Naive thymus-derived CD4-positive, alpha-beta T cell (primary cell): ENCODE results near the gene KIF1B. TPM values are rescaled to one million over a fixed set of nuclear protein-coding genes. Genes with fewer than 3 reads are reported as not detected.
A peak's percentile ranks its signal among the peaks of the same experiment; 100 is the strongest.
"Not testable (repeated sequence)": the region's sequence is repeated elsewhere in the genome, so short reads cannot be mapped to it uniquely, and the experiment has no call there.

Source experiments
- ATAC-seq: fragments of 150-1000 bp; cut with Tn5 transposase; 2 replicates; pipeline ENCODE4 v1.10.0; 2021; ENCODE audit warnings: mild to moderate bottlenecking, moderate library complexity
- CTCF ChIA-PET: fragments of 350-600 bp; sonication (Branson Sonifier 250); formaldehyde crosslinking; loops from one replicate; lab custom pipeline; 2021; ENCODE audit warnings: antibody characterized with exemption; lab: Charles Lee
- POLR2A ChIA-PET: fragments of 350-600 bp; sonication (Branson Sonifier 250); formaldehyde crosslinking; loops from one replicate; lab custom pipeline; 2021; ENCODE audit warnings: antibody characterized with exemption, inconsistent platforms; lab: Charles Lee
- DNase-seq, 9 donors: peaks; one replicate each; pipeline versions ENCODE4 v3.0.0 to v3.0.0-alpha.2; 2020 to 2022; ENCODE audit warnings: mixed read lengths in 1 of 9
- H3K27ac ChIP-seq: one replicate; pipeline ENCODE4 v1.7.0; 2013; ENCODE audit warnings: mild to moderate bottlenecking, low read depth, low read length, moderate library complexity
- H3K27me3 ChIP-seq, 2 donors: one replicate each; pipeline ENCODE4 v1.7.0; 2013; ENCODE audit warnings: low read length in 2 of 2, mild to moderate bottlenecking in 2 of 2, moderate library complexity in 2 of 2; ENCODE audit not compliant: control insufficient read depth in 2 of 2, insufficient read depth in 2 of 2
- H3K36me3 ChIP-seq, 3 experiments: 1 replicate in 2 of 3; 2 replicates in 1 of 3; pipeline ENCODE4 v1.7.0; 2013; ENCODE audit warnings: low read length in 3 of 3, mild to moderate bottlenecking in 3 of 3, moderate library complexity in 1 of 3; ENCODE audit not compliant: insufficient read depth in 3 of 3, control insufficient read depth in 2 of 3
- H3K4me1 ChIP-seq, 2 donors: one replicate each; pipeline ENCODE4 v1.7.0; 2013; ENCODE audit warnings: low read length in 2 of 2, mild to moderate bottlenecking in 2 of 2, moderate library complexity in 1 of 2; ENCODE audit not compliant: control insufficient read depth in 2 of 2, insufficient read depth in 2 of 2
- H3K4me3 ChIP-seq: 2 replicates; pipeline ENCODE4 v1.7.0; 2013; ENCODE audit warnings: mild to moderate bottlenecking, low read length
- H3K9me3 ChIP-seq, 3 experiments: 1 replicate in 2 of 3; 2 replicates in 1 of 3; pipeline ENCODE4 v1.7.0; 2013; ENCODE audit warnings: low read length in 3 of 3; ENCODE audit not compliant: control insufficient read depth in 2 of 3
- H3K27ac Mint-ChIP-seq, 9 donors: one replicate each; pipeline ENCODE4 v1.8.0; 2020 to 2022; ENCODE audit warnings: mixed read lengths in 9 of 9, mild to moderate bottlenecking in 8 of 9, moderate library complexity in 5 of 9, inconsistent platforms in 2 of 9
- H3K27me3 Mint-ChIP-seq, 5 donors: one replicate each; pipeline ENCODE4 v1.8.0; 2021 to 2022; ENCODE audit warnings: mixed read lengths in 5 of 5, mild to moderate bottlenecking in 1 of 5
- H3K36me3 Mint-ChIP-seq, 5 donors: one replicate each; pipeline ENCODE4 v1.8.0; 2020 to 2022; ENCODE audit warnings: mixed read lengths in 5 of 5, mild to moderate bottlenecking in 3 of 5, inconsistent platforms in 1 of 5
- H3K4me1 Mint-ChIP-seq, 7 donors: one replicate each; pipeline ENCODE4 v1.8.0; 2020 to 2022; ENCODE audit warnings: mixed read lengths in 7 of 7, mild to moderate bottlenecking in 3 of 7, inconsistent platforms in 1 of 7
- H3K4me3 Mint-ChIP-seq, 10 donors: one replicate each; pipeline ENCODE4 v1.8.0; 2020 to 2022; ENCODE audit warnings: mild to moderate bottlenecking in 10 of 10, mixed read lengths in 10 of 10, moderate library complexity in 6 of 10, inconsistent platforms in 2 of 10
- H3K9me3 Mint-ChIP-seq, 11 donors: one replicate each; pipeline ENCODE4 v1.8.0; 2020 to 2022; ENCODE audit warnings: mixed read lengths in 11 of 11, mild to moderate bottlenecking in 4 of 11, inconsistent platforms in 1 of 11, moderate library complexity in 1 of 11
- intact Hi-C, 2 donors: fragments of 100-400 bp; cut with micrococcal nuclease; formaldehyde crosslinking; loops; one replicate each; pipeline ENCODE4 v1.15.1; 2023
- polyA plus RNA-seq, 2 donors: library from polyadenylated mRNA; unstranded; fragments of 300-500 nt; fragmentation: Illumina TruSeq; gene quantifications; one replicate each; pipeline ENCODE4 v1.2.3, GENCODE V29; 2021
- total RNA-seq, 6 experiments: library from RNA in 5 of 6; stranded (reverse) in 5 of 6; gene quantifications; 1 replicate in 5 of 6; 2 replicates in 1 of 6; pipeline ENCODE4 v1.2.3 and lab custom pipeline; 2021 to 2026

KIF1B gene
- total and polyA plus RNA-seq, 7 experiments from 2014 or later: 1.8 to 21.6 (median 11.5) TPM

- Mint-ChIP-seq H3K27ac (no peak overlapping the region), H3K4me3 (no peak overlapping the region), H3K9me3 (no peaks in the 10 kb centered on the region), H3K36me3 (peaks cover 7 to 34% (median 15%) of the 10 kb centered on the region in 5 donors), H3K27me3 (no peaks in the 10 kb centered on the region), H3K4me1 (no peaks in the 10 kb centered on the region)
- H3K27ac ChIP-seq: no peak overlapping the region
- H3K4me1 ChIP-seq: no peaks in the 10 kb centered on the region
- no peak for DNase-seq
- no peak for ATAC-seq
- no peak overlapping the region for H3K4me3 ChIP-seq
- CTCF ChIA-PET: no interaction called here
- POLR2A ChIA-PET: no interaction called here
- no peaks in the 10 kb centered on the region for H3K9me3 ChIP-seq
- peaks cover 0 to 37% (median 3%) of the 10 kb centered on the region in 3 experiments for H3K36me3 ChIP-seq
- no peaks in the 10 kb centered on the region for H3K27me3 ChIP-seq
- intact Hi-C loops: no loop called here
Observed at GRCh38 chr1:10421637-10422036, 211.3 kb downstream of the KIF1B start.

- Histone ChIP-seq H3K4me1 (no peaks in the 10 kb centered on the region), H3K27ac (no peak overlapping the region), H3K4me3 (no peak overlapping the region), H3K27me3 (no peaks in the 10 kb centered on the region), H3K36me3 (peaks cover 0 to 16% (median 3%) of the 10 kb centered on the region in 3 experiments), H3K9me3 (no peaks in the 10 kb centered on the region)
- no peak overlapping the region for H3K4me3 Mint-ChIP-seq
- no peaks in the 10 kb centered on the region for H3K9me3 Mint-ChIP-seq
- H3K4me1 Mint-ChIP-seq: peaks cover 0 to 8% (median 3%) of the 10 kb centered on the region in 7 donors
- H3K27me3 Mint-ChIP-seq: no peaks in the 10 kb centered on the region
- no peak for ATAC-seq
- no peak overlapping the region for H3K27ac Mint-ChIP-seq
- intact Hi-C loops: loop anchor here in 1 of 2 donors (1.0 kb wide), 1 partner anchor 47 kb away; no protein-coding TSS in a partner anchor
- H3K36me3 Mint-ChIP-seq: peaks cover 6 to 15% (median 9%) of the 10 kb centered on the region in 5 donors
- CTCF ChIA-PET: interaction anchor here (1.0 kb wide), 1 partner anchor 215 kb away, joined by 3 read pairs; no protein-coding TSS in a partner anchor
- POLR2A ChIA-PET: no interaction called here
- no peak for DNase-seq
Observed at GRCh38 chr1:10424034-10424433, 213.7 kb downstream of the KIF1B start.

GRCh38 chr1:10424651-10425050 lies 214.3 kb downstream of the KIF1B start:
- Mint-ChIP-seq H3K4me1 (peaks cover 0 to 10% (median 4%) of the 10 kb centered on the region in 7 donors), H3K4me3 (no peak overlapping the region), H3K27ac (no peak overlapping the region), H3K36me3 (peaks cover 3 to 10% (median 3%) of the 10 kb centered on the region in 5 donors), H3K27me3 (no peaks in the 10 kb centered on the region), H3K9me3 (no peaks in the 10 kb centered on the region)
- ChIA-PET POLR2A (no interaction called here), CTCF (interaction anchor here (0.7 to 1.0 kb wide), 2 partner anchors 84 to 215 kb away, joined by 3 read pairs; no protein-coding TSS in a partner anchor)
- Histone ChIP-seq H3K9me3 (no peaks in the 10 kb centered on the region), H3K27me3 (no peaks in the 10 kb centered on the region), H3K4me1 (peaks cover 0 to 3% of the 10 kb centered on the region in 2 donors), H3K4me3 (no peak overlapping the region), H3K36me3 (peaks cover 0 to 10% (median 0%) of the 10 kb centered on the region in 3 experiments), H3K27ac (no peak overlapping the region)
- ATAC-seq (no peak), DNase-seq (no peak)
- intact Hi-C loops: loop anchor here in 1 of 2 donors (1.0 kb wide), 1 partner anchor 47 kb away; no protein-coding TSS in a partner anchor

DNA sequence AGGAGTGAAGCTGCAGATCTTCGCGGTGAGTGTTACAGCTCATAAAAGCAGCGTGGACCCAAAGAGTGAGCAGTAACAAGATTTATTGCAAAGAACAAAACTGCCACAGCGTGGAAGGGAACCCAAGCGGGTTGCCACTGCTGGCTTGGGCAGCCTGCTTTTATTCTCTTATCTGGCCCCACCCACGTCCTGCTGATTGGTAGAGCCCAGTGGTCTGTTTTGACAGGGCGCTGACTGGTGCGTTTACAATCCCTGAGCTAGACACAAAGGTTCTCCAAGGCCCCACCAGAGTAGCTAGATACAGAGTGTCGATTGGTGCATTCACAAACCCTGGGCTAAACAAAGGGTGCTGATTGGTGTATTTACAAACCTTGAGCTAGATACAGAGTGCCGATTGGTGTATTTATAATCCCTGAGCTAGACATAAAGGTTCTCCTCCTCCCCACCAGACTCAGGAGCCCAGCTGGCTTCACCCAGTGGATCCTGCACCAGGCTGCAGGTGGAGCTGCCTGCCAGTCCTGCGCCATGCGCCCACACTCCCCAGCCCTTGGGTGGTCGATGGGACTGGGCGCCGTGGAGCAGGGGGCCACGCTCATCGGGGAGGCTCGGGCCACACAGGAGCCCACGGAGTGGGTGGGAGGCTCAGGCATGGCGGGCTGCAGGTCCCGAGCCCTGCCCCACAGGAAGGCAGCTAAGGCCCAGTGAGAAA lies 215.6 kb downstream of the KIF1B start:
- ATAC-seq, POLR2A ChIA-PET, H3K4me3 ChIP-seq, H3K27me3 ChIP-seq, H3K36me3 ChIP-seq, H3K27me3 Mint-ChIP-seq, H3K27ac ChIP-seq, DNase-seq, H3K4me3 Mint-ChIP-seq, intact Hi-C loops, H3K9me3 ChIP-seq, H3K4me1 ChIP-seq, H3K9me3 Mint-ChIP-seq, H3K36me3 Mint-ChIP-seq: not testable (repeated sequence)
- Mint-ChIP-seq H3K27ac (peak overlapping the region in 1 of 9 donors; percentile 9), H3K4me1 (peaks cover 0 to 17% (median 14%) of the 10 kb centered on the region in 7 donors)
- CTCF ChIA-PET: interaction anchor here (1.2 to 1.5 kb wide), 2 partner anchors 216 to 439 kb away, joined by 3 read pairs; partner anchors contain the start of gene KIF1B

DNA sequence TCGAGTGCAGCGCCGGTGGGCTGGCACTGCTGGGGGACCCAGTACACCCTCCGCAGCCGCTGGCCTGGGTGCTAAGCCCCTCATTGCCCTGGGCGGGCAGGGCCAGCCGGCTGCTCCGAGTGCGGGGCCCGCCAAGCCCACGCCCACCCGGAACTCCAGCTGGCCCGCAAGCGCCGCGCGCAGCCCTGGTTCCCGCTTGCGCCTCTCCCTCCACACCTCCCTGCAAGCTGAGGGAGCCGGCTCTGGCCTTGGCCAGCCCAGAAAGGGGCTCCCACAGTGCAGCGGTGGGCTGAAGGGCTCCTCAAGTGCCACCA lies 216.1 kb downstream of the KIF1B start:
- H3K36me3 Mint-ChIP-seq, DNase-seq, POLR2A ChIA-PET, H3K27ac ChIP-seq, H3K9me3 ChIP-seq, H3K4me1 ChIP-seq, H3K4me3 Mint-ChIP-seq, intact Hi-C loops, H3K4me3 ChIP-seq, H3K27ac Mint-ChIP-seq, H3K36me3 ChIP-seq, H3K27me3 Mint-ChIP-seq, ATAC-seq, H3K27me3 ChIP-seq, H3K9me3 Mint-ChIP-seq: not testable (repeated sequence)
- peaks cover 0 to 22% (median 20%) of the 10 kb centered on the region in 7 donors for H3K4me1 Mint-ChIP-seq
- CTCF ChIA-PET: interaction anchor here (1.2 to 1.5 kb wide), 2 partner anchors 216 to 439 kb away, joined by 3 read pairs; partner anchors contain the start of gene KIF1B

DNA sequence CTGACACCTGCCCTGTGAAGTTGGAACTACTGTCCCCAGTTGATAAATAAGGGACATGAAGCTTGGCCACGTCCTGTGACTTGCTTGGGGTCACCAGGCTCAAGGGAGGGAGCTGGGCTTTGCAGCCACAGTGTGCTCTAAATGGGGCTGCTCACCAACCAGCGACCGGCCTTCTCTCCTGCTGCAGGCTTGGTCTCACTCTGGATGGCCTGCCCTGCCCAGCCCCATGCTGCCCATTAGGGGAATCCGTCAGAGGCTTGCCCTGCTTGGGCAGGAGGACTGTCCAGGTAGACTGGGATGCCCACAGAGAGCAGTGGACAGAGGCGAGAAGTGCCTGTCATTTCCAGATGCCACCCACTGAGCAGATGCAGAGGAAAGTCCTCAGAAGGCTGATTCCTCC lies 218.6 kb downstream of the KIF1B start:
- intact Hi-C loops: loop anchor here (1.0 to 2.0 kb wide), 7 partner anchors 31 to 554 kb away; partner anchors contain the start of genes KIF1B (in 2 of the 2) and UBE4B (in 1 of the 2)
- no peak overlapping the region for H3K4me3 ChIP-seq
- Mint-ChIP-seq H3K36me3 (no peaks in the 10 kb centered on the region), H3K9me3 (no peaks in the 10 kb centered on the region), H3K4me1 (peaks cover 0 to 26% (median 20%) of the 10 kb centered on the region in 7 donors), H3K27me3 (peaks cover 0 to 2% (median 0%) of the 10 kb centered on the region in 5 donors), H3K4me3 (peak overlapping the region in 5 of 10 donors; percentile 17 to 94 (median 90)), H3K27ac (peak overlapping the region in 4 of 9 donors; percentile 13 to 91 (median 84))
- DNase-seq: no peak
- no peaks in the 10 kb centered on the region for H3K36me3 ChIP-seq
- peaks cover 3 to 8% of the 10 kb centered on the region in 2 donors for H3K4me1 ChIP-seq
- ChIA-PET POLR2A (interaction anchor here (1.9 kb wide), 1 partner anchor 219 kb away, joined by 10 read pairs; the partner anchor contains the start of gene KIF1B), CTCF (interaction anchor here (0.6 to 4.1 kb wide), 9 partner anchors 8 to 555 kb away, joined by 3 to 41 read pairs (median 5); partner anchors contain the start of gene KIF1B)
- no peaks in the 10 kb centered on the region for H3K27me3 ChIP-seq
- no peaks in the 10 kb centered on the region for H3K9me3 ChIP-seq
- ATAC-seq: no peak
- no peak overlapping the region for H3K27ac ChIP-seq
